Endothelial cell of umbilical vein (primary cell): ENCODE results near the gene VPS11.

Experiments used
- CTCF ChIP-seq, 2 donors: IDR thresholded peaks; 1 replicate in 1 of 2; 2 replicates in 1 of 2; pipeline ENCODE4 v1.5.1; 2011; ENCODE audit warnings: low read length in 2 of 2, mild to moderate bottlenecking in 2 of 2, moderate library complexity in 2 of 2, control low read depth in 1 of 2, inconsistent platforms in 1 of 2, low read depth in 1 of 2; ENCODE audit not compliant: insufficient read depth in 1 of 2; ENCODE audit errors: extremely low read depth in 1 of 2
- MAX ChIP-seq: IDR thresholded peaks from 2 replicates; pipeline ENCODE4 v1.6.1; 2011; ENCODE audit not compliant: insufficient read depth, insufficient read length

- peak; percentile 97 for TF ChIP-seq MAX
- TF ChIP-seq CTCF (IDR thresholded peaks at IDR 0.05; ENCODE audit: extremely low read depth in 1 of 2, insufficient read depth in 1 of 2, low read depth in 1 of 2, low read length in 2 of 2), result no peak
Measured at GRCh38 chr11:119101759-119102423, 34.3 kb downstream of the VPS11 start, which contains the start of gene DPAGT1.
